ENCODE measurements around the gene PDHB. TPM values are rescaled to one million over a fixed set of nuclear protein-coding genes. Genes with fewer than 3 reads are reported as not detected.

The PDHB gene
- polyA plus RNA-seq, 1 experiment, result 109 TPM

- H3K4me3 ChIP-seq (ENCODE audit: low read depth, low read length), result no peak overlapping the region
- H3K9me3 ChIP-seq (ENCODE audit: control insufficient read depth, insufficient read depth, low read length), result no peaks in the 10 kb centered on the region
- H3K27ac ChIP-seq (ENCODE audit: low read depth, low read length), result peak overlapping the region; percentile 75
- CTCF ChIA-PET, result interaction anchor here (2.0 to 2.4 kb wide), 2 partner anchors 21 to 61 kb away, joined by 4 to 12 read pairs; partner anchors contain the start of gene KCTD6
- POLR2A ChIA-PET, result no interaction called here
- TF ChIP-seq CTCF (IDR thresholded peaks at IDR 0.05; ENCODE audit: low read depth, low read length), result no peak
- DNase-seq (ENCODE audit: low read depth, low spot score), result no peak
- no peaks in the 10 kb centered on the region for H3K27me3 ChIP-seq (ENCODE audit: control insufficient read depth, insufficient read depth, low read length)
Measured at GRCh38 chr3:58470363-58471024, 36.9 kb upstream of the PDHB start.

GRCh38 chr3:58469096-58469495 lies 35.5 kb upstream of the PDHB start:
- POLR2A ChIA-PET, result no interaction called here
- H3K27ac ChIP-seq (ENCODE audit: low read depth, low read length), result no peak overlapping the region
- no peaks in the 10 kb centered on the region for H3K27me3 ChIP-seq (ENCODE audit: control insufficient read depth, insufficient read depth, low read length)
- no peak for DNase-seq (ENCODE audit: low read depth, low spot score)
- no peak overlapping the region for H3K4me3 ChIP-seq (ENCODE audit: low read depth, low read length)
- CTCF ChIA-PET, result interaction anchor here (0.7 to 1.5 kb wide), 2 partner anchors 48 to 61 kb away, joined by 3 to 4 read pairs; no protein-coding TSS in a partner anchor
- TF ChIP-seq CTCF (IDR thresholded peaks at IDR 0.05; ENCODE audit: low read depth, low read length), result no peak
- no peaks in the 10 kb centered on the region for H3K9me3 ChIP-seq (ENCODE audit: control insufficient read depth, insufficient read depth, low read length)

- no peaks in the 10 kb centered on the region for H3K27me3 ChIP-seq (ENCODE audit: control insufficient read depth, insufficient read depth, low read length)
- DNase-seq (ENCODE audit: low read depth, low spot score), result no peak
- CTCF ChIA-PET, result no interaction called here
- no peaks in the 10 kb centered on the region for H3K9me3 ChIP-seq (ENCODE audit: control insufficient read depth, insufficient read depth, low read length)
- H3K27ac ChIP-seq (ENCODE audit: low read depth, low read length), result no peak overlapping the region
- no peak overlapping the region for H3K4me3 ChIP-seq (ENCODE audit: low read depth, low read length)
- POLR2A ChIA-PET, result interaction anchor here (0.6 kb wide), 1 partner anchor 59 kb away, joined by 3 read pairs; no protein-coding TSS in a partner anchor
- TF ChIP-seq CTCF (IDR thresholded peaks at IDR 0.05; ENCODE audit: low read depth, low read length), result no peak
Measured at GRCh38 chr3:58466899-58467563, 33.4 kb upstream of the PDHB start.

- no peaks in the 10 kb centered on the region for H3K9me3 ChIP-seq (ENCODE audit: control insufficient read depth, insufficient read depth, low read length)
- H3K4me3 ChIP-seq (ENCODE audit: low read depth, low read length), result no peak overlapping the region
- ChIA-PET CTCF (interaction anchor here (1.8 kb wide), 1 partner anchor 31 kb away, joined by 12 read pairs; no protein-coding TSS in a partner anchor), POLR2A (no interaction called here)
- H3K27me3 ChIP-seq (ENCODE audit: control insufficient read depth, insufficient read depth, low read length), result no peaks in the 10 kb centered on the region
- no peak for DNase-seq (ENCODE audit: low read depth, low spot score)
- TF ChIP-seq CTCF (IDR thresholded peaks at IDR 0.05; ENCODE audit: low read depth, low read length), result no peak
- no peak overlapping the region for H3K27ac ChIP-seq (ENCODE audit: low read depth, low read length)
Measured at GRCh38 chr3:58464866-58465265, 31.2 kb upstream of the PDHB start.

GRCh38 chr3:58463942-58464271 lies 30.3 kb upstream of the PDHB start:
- DNase-seq (ENCODE audit: low read depth, low spot score), result no peak
- POLR2A ChIA-PET, result no interaction called here
- Histone ChIP-seq H3K4me3 (ENCODE audit: low read depth, low read length) (no peak overlapping the region), H3K9me3 (ENCODE audit: control insufficient read depth, insufficient read depth, low read length) (no peaks in the 10 kb centered on the region), H3K27me3 (ENCODE audit: control insufficient read depth, insufficient read depth, low read length) (no peaks in the 10 kb centered on the region), H3K27ac (ENCODE audit: low read depth, low read length) (no peak overlapping the region)
- CTCF ChIA-PET, result interaction anchor here (0.6 to 1.8 kb wide), 23 partner anchors 8 to 894 kb away, joined by 3 to 14 read pairs (median 5); partner anchors contain the start of genes ACOX2, HTD2, KCTD6 and RPP14
- TF ChIP-seq CTCF (IDR thresholded peaks at IDR 0.05; ENCODE audit: low read depth, low read length), result no peak

Data from AG04450 (cell line).